ENCODE measurements around the gene FSTL5. TPM values are rescaled to one million over a fixed set of nuclear protein-coding genes. Genes with fewer than 3 reads are reported as not detected.

Gene FSTL5
- polyA plus RNA-seq, 3 donors: not detected

- DNase-seq: no peak
- Histone ChIP-seq H3K4me1 (ENCODE audit: control insufficient read depth in 1 of 2, insufficient read depth in 2 of 2, low read length in 2 of 2) (no peaks in the 10 kb centered on the region), H3K27me3 (ENCODE audit: control insufficient read depth in 2 of 2, insufficient read depth in 2 of 2, low read length in 2 of 2) (no peaks in the 10 kb centered on the region), H3K4me2 (replicated peaks; ENCODE audit: extremely low read depth, low read length, poor library complexity, severe bottlenecking) (no peak overlapping the region), H2AFZ (ENCODE audit: insufficient read depth, low read depth, low read length, poor library complexity, severe bottlenecking) (no peak overlapping the region), H3K9ac (ENCODE audit: insufficient read depth, low read length, poor library complexity, severe bottlenecking) (no peak overlapping the region), H3K79me2 (ENCODE audit: insufficient read depth, low read length) (no peaks in the 10 kb centered on the region), H4K20me1 (ENCODE audit: insufficient read depth, low read length) (no peaks in the 10 kb centered on the region), H3K9me3 (replicated peaks in 1 of 2; ENCODE audit: control insufficient read depth in 1 of 2, insufficient read depth in 1 of 2, low read length in 2 of 2) (no peaks in the 10 kb centered on the region), H3K4me3 (replicated peaks in 1 of 3; ENCODE audit: low read depth in 2 of 3, low read length in 3 of 3) (no peak overlapping the region), H3K27ac (ENCODE audit: low read depth in 1 of 2, low read length in 2 of 2) (no peak overlapping the region), H3K36me3 (replicated peaks in 1 of 2; ENCODE audit: control insufficient read depth in 1 of 2, insufficient read depth in 2 of 2, low read length in 2 of 2) (no peaks in the 10 kb centered on the region)
- WGBS (ENCODE audit: insufficient coverage): no CpG with 5 or more reads among the region's 1 CpG
- intact Hi-C loops (cut with micrococcal nuclease): no loop called here
- Mint-ChIP-seq H3K4me3 (no peak overlapping the region), H3K27me3 (ENCODE audit: low read depth in 3 of 3) (no peaks in the 10 kb centered on the region), H3K27ac (no peak overlapping the region), H3K9me3 (peaks cover 0 to 7% (median 0%) of the 10 kb centered on the region in 7 donors), H3K4me1 (peaks cover 4% of the 10 kb centered on the region), H3K36me3 (no peaks in the 10 kb centered on the region)
- TF ChIP-seq, protein P1, sequence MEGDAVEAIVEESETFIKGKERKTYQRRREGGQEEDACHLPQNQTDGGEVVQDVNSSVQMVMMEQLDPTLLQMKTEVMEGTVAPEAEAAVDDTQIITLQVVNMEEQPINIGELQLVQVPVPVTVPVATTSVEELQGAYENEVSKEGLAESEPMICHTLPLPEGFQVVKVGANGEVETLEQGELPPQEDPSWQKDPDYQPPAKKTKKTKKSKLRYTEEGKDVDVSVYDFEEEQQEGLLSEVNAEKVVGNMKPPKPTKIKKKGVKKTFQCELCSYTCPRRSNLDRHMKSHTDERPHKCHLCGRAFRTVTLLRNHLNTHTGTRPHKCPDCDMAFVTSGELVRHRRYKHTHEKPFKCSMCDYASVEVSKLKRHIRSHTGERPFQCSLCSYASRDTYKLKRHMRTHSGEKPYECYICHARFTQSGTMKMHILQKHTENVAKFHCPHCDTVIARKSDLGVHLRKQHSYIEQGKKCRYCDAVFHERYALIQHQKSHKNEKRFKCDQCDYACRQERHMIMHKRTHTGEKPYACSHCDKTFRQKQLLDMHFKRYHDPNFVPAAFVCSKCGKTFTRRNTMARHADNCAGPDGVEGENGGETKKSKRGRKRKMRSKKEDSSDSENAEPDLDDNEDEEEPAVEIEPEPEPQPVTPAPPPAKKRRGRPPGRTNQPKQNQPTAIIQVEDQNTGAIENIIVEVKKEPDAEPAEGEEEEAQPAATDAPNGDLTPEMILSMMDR (IDR thresholded peaks at IDR 0.05): no peak
Observed at GRCh38 chr4:162016219-162016618, 147.6 kb downstream of the FSTL5 start.

DNA sequence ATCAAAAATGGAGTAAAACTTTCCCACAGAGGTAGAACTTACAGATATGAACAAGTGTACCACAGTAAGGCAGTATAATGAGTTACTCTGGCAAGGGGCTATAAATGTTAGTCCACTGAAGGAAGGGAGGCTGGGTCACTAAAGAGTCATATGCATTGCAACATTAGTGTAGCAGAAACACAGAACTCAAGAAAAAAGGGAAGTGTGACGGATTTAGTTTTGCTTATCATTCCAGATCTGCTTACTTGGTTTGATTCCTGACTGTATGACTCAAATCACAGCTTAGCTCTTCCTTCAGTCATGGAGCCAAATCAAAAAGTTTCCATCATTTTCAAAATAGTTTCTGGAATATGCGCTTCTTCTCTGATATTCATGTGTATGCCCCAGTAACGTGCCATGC, 148.7 kb downstream of the FSTL5 start:
- no peaks in the 10 kb centered on the region for H3K9me3 ChIP-seq (replicated peaks in 1 of 2; ENCODE audit: control insufficient read depth in 1 of 2, insufficient read depth in 1 of 2, low read length in 2 of 2)
- H3K36me3 ChIP-seq (replicated peaks in 1 of 2; ENCODE audit: control insufficient read depth in 1 of 2, insufficient read depth in 2 of 2, low read length in 2 of 2): no peaks in the 10 kb centered on the region
- DNase-seq: peak; percentile 2 to 45 (median 10)
- no peak overlapping the region for H3K4me3 ChIP-seq (replicated peaks in 1 of 3; ENCODE audit: low read depth in 2 of 3, low read length in 3 of 3)
- no peak overlapping the region for H3K4me3 Mint-ChIP-seq
- no peaks in the 10 kb centered on the region for H3K27me3 Mint-ChIP-seq (ENCODE audit: low read depth in 3 of 3)
- no peaks in the 10 kb centered on the region for H3K36me3 Mint-ChIP-seq
- no peak overlapping the region for H3K9ac ChIP-seq (ENCODE audit: insufficient read depth, low read length, poor library complexity, severe bottlenecking)
- H3K27ac ChIP-seq (ENCODE audit: low read depth in 1 of 2, low read length in 2 of 2): no peak overlapping the region
- intact Hi-C loops (cut with micrococcal nuclease): no loop called here
- no peaks in the 10 kb centered on the region for H3K27me3 ChIP-seq (ENCODE audit: control insufficient read depth in 2 of 2, insufficient read depth in 2 of 2, low read length in 2 of 2)
- no peaks in the 10 kb centered on the region for H3K4me1 ChIP-seq (ENCODE audit: control insufficient read depth in 1 of 2, insufficient read depth in 2 of 2, low read length in 2 of 2)
- no peaks in the 10 kb centered on the region for H4K20me1 ChIP-seq (ENCODE audit: insufficient read depth, low read length)
- no peak overlapping the region for H2AFZ ChIP-seq (ENCODE audit: insufficient read depth, low read depth, low read length, poor library complexity, severe bottlenecking)
- peaks cover 0 to 9% (median 0%) of the 10 kb centered on the region in 7 donors for H3K9me3 Mint-ChIP-seq
- TF ChIP-seq, protein P1 (IDR thresholded peaks at IDR 0.05): no peak
- no peak overlapping the region for H3K27ac Mint-ChIP-seq
- H3K4me1 Mint-ChIP-seq: peaks cover 6% of the 10 kb centered on the region
- no peak overlapping the region for H3K4me2 ChIP-seq (replicated peaks; ENCODE audit: extremely low read depth, low read length, poor library complexity, severe bottlenecking)
- no peaks in the 10 kb centered on the region for H3K79me2 ChIP-seq (ENCODE audit: insufficient read depth, low read length)
- no CpG with 5 or more reads among the region's 3 CpGs for WGBS (ENCODE audit: insufficient coverage)
